Vein endothelial cell (primary cell): Measurements from ENCODE around the gene TIMD4. TPM values are rescaled to one million over a fixed set of nuclear protein-coding genes. Genes with fewer than 3 reads are reported as not detected.

ENCODE experiments used
- total RNA-seq: library from RNA; depleted of rRNA; stranded (reverse); fragments of >200 nt; gene quantifications from 2 replicates; pipeline ENCODE4 v1.2.3, GENCODE V29; 2012

TIMD4 gene
- not detected in 2 replicates for total RNA-seq

DNA sequence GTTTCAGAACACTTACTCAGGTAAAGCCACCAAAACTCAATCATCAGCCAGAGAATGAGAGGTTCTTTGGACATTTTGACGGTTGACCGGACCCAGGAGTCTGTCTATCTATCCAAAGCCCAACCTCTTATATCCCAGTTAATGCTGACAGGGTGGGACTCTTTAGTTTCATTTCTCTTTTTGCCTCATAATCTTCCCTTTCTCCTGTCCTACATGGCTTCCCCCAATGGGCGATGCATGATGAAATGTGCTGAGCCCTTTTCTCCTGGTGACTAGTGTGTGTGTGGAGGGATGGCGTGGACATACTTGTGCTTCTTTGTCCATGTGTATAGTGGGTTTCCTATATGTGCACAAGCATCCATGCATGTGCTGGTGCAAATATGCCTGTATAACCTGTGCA lies at the start of gene TIMD4:
TSS of gene TIMD4 (minus strand) at position 102 of the 400 bp plus-strand sequence. CDS start at position 74, 28 bp downstream.

Other genes starting within 250 kb of the TIMD4 start
- gene PPP1R2B, start 112.9 kb downstream of the TIMD4 start, total RNA-seq: 0.33 TPM in 1 of 2 replicates, not detected in the other
- not detected in 2 replicates for gene HAVCR1, start 95.9 kb upstream of the TIMD4 start, total RNA-seq
- under 0.01 and 0.67 TPM in 2 replicates for gene HAVCR2, start 145.8 kb upstream of the TIMD4 start, total RNA-seq
- 8.2 and 10.3 TPM in 2 replicates for gene MED7, start 179.6 kb upstream of the TIMD4 start, total RNA-seq
- not detected in 2 replicates for gene GARIN3, start 203.0 kb upstream of the TIMD4 start, total RNA-seq
- not detected in 2 replicates for gene ITK, start 217.6 kb upstream of the TIMD4 start, total RNA-seq